22Rv1 (cell line): ENCODE results near the gene WDR12.

ENCODE experiments used
- CTCF ChIP-seq: fragments of 450-650 bp; IDR thresholded peaks from 2 replicates; pipeline ENCODE4 v1.5.1; 2017; ENCODE audit warnings: mild to moderate bottlenecking
- ZFX ChIP-seq: fragments of 450-650 bp; IDR thresholded peaks from 2 replicates; pipeline ENCODE4 v1.6.1; 2017; ENCODE audit warnings: antibody characterized with exemption, borderline replicate concordance

GRCh38 chr2:202945497-202945896 lies 34.0 kb upstream of the WDR12 start:
- no peak for TF ChIP-seq ZFX
- TF ChIP-seq CTCF = no peak
